ENCODE data around the gene NID1.

DNA sequence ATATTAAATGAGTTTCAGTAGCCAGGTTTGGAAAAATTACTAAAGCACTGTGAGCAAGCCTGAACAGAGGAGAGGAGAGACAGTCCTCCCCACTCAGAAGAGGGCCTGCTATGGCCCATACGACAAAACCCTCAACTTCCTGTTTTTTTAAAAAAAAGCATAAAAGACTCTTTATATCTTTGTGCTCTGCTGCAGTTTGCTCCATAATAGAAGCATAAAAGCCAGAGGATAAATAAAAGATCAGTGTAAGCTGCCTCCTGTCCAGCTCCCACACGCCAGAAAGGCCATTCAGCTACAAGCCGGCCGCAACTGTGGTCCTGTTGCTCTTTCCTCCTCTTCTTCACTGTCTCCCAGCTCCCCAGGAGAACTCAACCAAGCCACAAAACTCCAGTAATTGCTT, 37.8 kb downstream of the NID1 start:
- TF ChIP-seq, protein P1, sequence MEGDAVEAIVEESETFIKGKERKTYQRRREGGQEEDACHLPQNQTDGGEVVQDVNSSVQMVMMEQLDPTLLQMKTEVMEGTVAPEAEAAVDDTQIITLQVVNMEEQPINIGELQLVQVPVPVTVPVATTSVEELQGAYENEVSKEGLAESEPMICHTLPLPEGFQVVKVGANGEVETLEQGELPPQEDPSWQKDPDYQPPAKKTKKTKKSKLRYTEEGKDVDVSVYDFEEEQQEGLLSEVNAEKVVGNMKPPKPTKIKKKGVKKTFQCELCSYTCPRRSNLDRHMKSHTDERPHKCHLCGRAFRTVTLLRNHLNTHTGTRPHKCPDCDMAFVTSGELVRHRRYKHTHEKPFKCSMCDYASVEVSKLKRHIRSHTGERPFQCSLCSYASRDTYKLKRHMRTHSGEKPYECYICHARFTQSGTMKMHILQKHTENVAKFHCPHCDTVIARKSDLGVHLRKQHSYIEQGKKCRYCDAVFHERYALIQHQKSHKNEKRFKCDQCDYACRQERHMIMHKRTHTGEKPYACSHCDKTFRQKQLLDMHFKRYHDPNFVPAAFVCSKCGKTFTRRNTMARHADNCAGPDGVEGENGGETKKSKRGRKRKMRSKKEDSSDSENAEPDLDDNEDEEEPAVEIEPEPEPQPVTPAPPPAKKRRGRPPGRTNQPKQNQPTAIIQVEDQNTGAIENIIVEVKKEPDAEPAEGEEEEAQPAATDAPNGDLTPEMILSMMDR (IDR thresholded peaks at IDR 0.05; ENCODE audit: insufficient read depth, low read depth, low read length), result no peak
- TF ChIP-seq EZH2 (IDR thresholded peaks at IDR 0.05; ENCODE audit: insufficient read depth, low read length), result no peak

Measured in astrocyte (in vitro differentiated cells and primary cell).